HL-60 (cell line): ENCODE data around the gene GRM5.
A peak's percentile ranks its signal among the peaks of the same experiment; 100 is the strongest.

Source experiments
- DNase-seq, 2 experiments: peaks; one replicate each; pipeline ENCODE4 v3.0.0-alpha.2; 2010 to 2020; ENCODE audit warnings: low read depth in 1 of 2, low spot score in 1 of 2
- H3K27ac ChIP-seq: fragments of 250-450 bp; sonication (Bioruptor Pico); replicated peaks from 2 replicates; pipeline ENCODE4 v1.5.1; 2020; ENCODE audit warnings: mild to moderate bottlenecking, moderate library complexity
- H3K27me3 ChIP-seq: fragments of 250-450 bp; sonication (Bioruptor Pico); 2 replicates; pipeline ENCODE4 v1.5.1; 2021; ENCODE audit warnings: mild to moderate bottlenecking, moderate library complexity; ENCODE audit not compliant: insufficient read depth, poor library complexity, severe bottlenecking
- H3K4me3 ChIP-seq: replicated peaks from 2 replicates; pipeline ENCODE4 v1.5.1; 2011; ENCODE audit warnings: mild to moderate bottlenecking, control low read depth, low read length; ENCODE audit not compliant: insufficient read depth
- CTCF ChIP-seq: IDR thresholded peaks from one replicate; pipeline ENCODE4 v1.5.1; 2011; ENCODE audit warnings: low read length, control low read depth, inconsistent platforms; ENCODE audit not compliant: insufficient read depth
- GABPA ChIP-seq: IDR thresholded peaks from 2 replicates; pipeline ENCODE4 v1.6.1; 2012; ENCODE audit warnings: low read depth
- POLR2AphosphoS5 ChIP-seq: IDR thresholded peaks from 2 replicates; pipeline ENCODE4 v1.6.1; 2012; ENCODE audit warnings: low read depth
- REST ChIP-seq: IDR thresholded peaks from 2 replicates; pipeline ENCODE4 v1.6.1; 2012; ENCODE audit warnings: low read depth; ENCODE audit not compliant: insufficient replicate concordance
- SPI1 ChIP-seq: IDR thresholded peaks from 2 replicates; pipeline ENCODE4 v1.6.1; 2012; ENCODE audit warnings: low read depth, mild to moderate bottlenecking, borderline replicate concordance

The GRM5 gene

GRCh38 chr11:88744140-88744539 is 321.6 kb downstream of the GRM5 start:
- no peak for TF ChIP-seq CTCF
- no peak for TF ChIP-seq POLR2AphosphoS5
- no peak for TF ChIP-seq SPI1
- no peak for TF ChIP-seq GABPA
- TF ChIP-seq REST, result no peak
- Histone ChIP-seq H3K27me3 (no peaks in the 10 kb centered on the region), H3K4me3 (no peak overlapping the region), H3K27ac (no peak overlapping the region)
- no peak for DNase-seq

GRCh38 chr11:88739524-88739923 is 326.3 kb downstream of the GRM5 start:
- H3K27ac ChIP-seq, result peak overlapping the region; percentile 60
- DNase-seq, result peak; percentile 20 to 83
- TF ChIP-seq REST (no peak), CTCF (no peak), POLR2AphosphoS5 (peak; percentile 56; the same call in 1 of the 2 replicates), SPI1 (peak; percentile 91), GABPA (no peak)
- no peaks in the 10 kb centered on the region for H3K27me3 ChIP-seq
- H3K4me3 ChIP-seq, result no peak overlapping the region

GRCh38 chr11:88709567-88709966 is 356.2 kb downstream of the GRM5 start:
- peaks cover 3% of the 10 kb centered on the region for H3K27me3 ChIP-seq
- H3K27ac ChIP-seq, result no peak overlapping the region
- TF ChIP-seq CTCF (no peak), REST (no peak), GABPA (no peak), SPI1 (no peak), POLR2AphosphoS5 (no peak)
- H3K4me3 ChIP-seq, result no peak overlapping the region
- DNase-seq, result no peak
